Stimulated activated CD8-positive, alpha-beta memory T cell treated with anti-CD3 and anti-CD28 coated beads, Interleukin-2, amount 100 ng/mL, for 1 hour (primary cell): ENCODE measurements around the gene PTPRZ1.

Experiments used
- DNase-seq, 2 donors: peaks; one replicate each; pipeline ENCODE4 v3.0.0-alpha.2; 2020; ENCODE audit warnings: low read depth in 2 of 2

The PTPRZ1 gene

GRCh38 chr7:121891731-121892130 is 18.8 kb downstream of the PTPRZ1 start:
- no peak for DNase-seq

GRCh38 chr7:121901026-121901425 is 28.1 kb downstream of the PTPRZ1 start:
- DNase-seq = no peak

- no peak for DNase-seq
Observed at GRCh38 chr7:121904120-121904519, 31.2 kb downstream of the PTPRZ1 start.

- DNase-seq = no peak
Observed at GRCh38 chr7:121908042-121908441, 35.1 kb downstream of the PTPRZ1 start.

- DNase-seq = no peak
Observed at GRCh38 chr7:121909716-121910345, 36.9 kb downstream of the PTPRZ1 start.

GRCh38 chr7:121913947-121914675 is 41.1 kb downstream of the PTPRZ1 start:
- DNase-seq = no peak

GRCh38 chr7:121914676-121915279 is 41.8 kb downstream of the PTPRZ1 start:
- DNase-seq = no peak

- no peak for DNase-seq
Observed at GRCh38 chr7:121916211-121916610, 43.2 kb downstream of the PTPRZ1 start.

GRCh38 chr7:121919986-121920385 is 47.0 kb downstream of the PTPRZ1 start:
- no peak for DNase-seq

GRCh38 chr7:121924269-121925186 is 51.6 kb downstream of the PTPRZ1 start:
- no peak for DNase-seq

GRCh38 chr7:121931149-121931902 is 58.4 kb downstream of the PTPRZ1 start:
- DNase-seq = no peak

GRCh38 chr7:121932768-121933167 is 59.8 kb downstream of the PTPRZ1 start:
- DNase-seq = no peak

- DNase-seq = no peak
Observed at GRCh38 chr7:121936951-121937623, 64.1 kb downstream of the PTPRZ1 start.

GRCh38 chr7:121938429-121938996 is 65.6 kb downstream of the PTPRZ1 start:
- DNase-seq = no peak

GRCh38 chr7:121940918-121941317 is 68.0 kb downstream of the PTPRZ1 start:
- DNase-seq = no peak

GRCh38 chr7:121941830-121942229 is 68.9 kb downstream of the PTPRZ1 start:
- DNase-seq = no peak

- no peak for DNase-seq
Observed at GRCh38 chr7:121945066-121945465, 72.1 kb downstream of the PTPRZ1 start.

GRCh38 chr7:121945480-121946236 is 72.7 kb downstream of the PTPRZ1 start:
- no peak for DNase-seq

- DNase-seq = no peak
Observed at GRCh38 chr7:121953164-121953563, 80.2 kb downstream of the PTPRZ1 start.

GRCh38 chr7:121953601-121954000 is 80.6 kb downstream of the PTPRZ1 start:
- no peak for DNase-seq
